Stimulated activated naive B cell treated with anti-CD40 and anti-IgM and Interleukin-4, amounts not matched to agents 10 μg/mL and 1 μg/mL and 100 μg/mL, for 72 hours (primary cell): ENCODE data around the gene MARK3.
A peak's percentile ranks its signal among the peaks of the same experiment; 100 is the strongest.

Experiments
- ATAC-seq, 2 donors: fragments of 150-1000 bp; cut with Tn5 transposase; replicated peaks; 2 replicates each; pipeline ENCODE4 v1.10.0; 2021; ENCODE audit warnings: moderate library complexity in 1 of 2
- DNase-seq: peaks from one replicate; pipeline ENCODE4 v3.0.0; 2021
- H3K27ac Mint-ChIP-seq: one replicate; pipeline ENCODE4 v1.8.0; 2022; ENCODE audit warnings: mild to moderate bottlenecking, mixed read lengths
- H3K27me3 Mint-ChIP-seq, 2 donors: one replicate each; pipeline ENCODE4 v1.8.0; 2022; ENCODE audit warnings: mixed read lengths in 2 of 2
- H3K36me3 Mint-ChIP-seq, 2 donors: one replicate each; pipeline ENCODE4 v1.8.0; 2022; ENCODE audit warnings: mixed read lengths in 2 of 2, mild to moderate bottlenecking in 1 of 2
- H3K4me1 Mint-ChIP-seq, 2 donors: one replicate each; pipeline ENCODE4 v1.8.0; 2022; ENCODE audit warnings: mixed read lengths in 2 of 2, mild to moderate bottlenecking in 1 of 2
- H3K4me3 Mint-ChIP-seq, 2 donors: one replicate each; pipeline ENCODE4 v1.8.0; 2022; ENCODE audit warnings: mild to moderate bottlenecking in 2 of 2, mixed read lengths in 2 of 2, moderate library complexity in 1 of 2
- H3K9me3 Mint-ChIP-seq, 2 donors: one replicate each; pipeline ENCODE4 v1.8.0; 2022; ENCODE audit warnings: mixed read lengths in 2 of 2, mild to moderate bottlenecking in 1 of 2

The MARK3 gene

GRCh38 chr14:103393676-103394626 is 8.7 kb downstream of the MARK3 start:
- DNase-seq (no peak), ATAC-seq (no peak)
- peaks cover 7 to 8% of the 10 kb centered on the region in 2 donors for H3K36me3 Mint-ChIP-seq
- H3K27ac Mint-ChIP-seq = no peak overlapping the region
- no peaks in the 10 kb centered on the region for H3K27me3 Mint-ChIP-seq
- no peak overlapping the region for H3K4me3 Mint-ChIP-seq
- no peaks in the 10 kb centered on the region for H3K9me3 Mint-ChIP-seq
- H3K4me1 Mint-ChIP-seq = peaks cover 27 to 59% of the 10 kb centered on the region in 2 donors

- Mint-ChIP-seq H3K4me3 (no peak overlapping the region), H3K4me1 (peaks cover 30 to 62% of the 10 kb centered on the region in 2 donors), H3K27ac (no peak overlapping the region), H3K9me3 (no peaks in the 10 kb centered on the region), H3K36me3 (peaks cover 7 to 9% of the 10 kb centered on the region in 2 donors), H3K27me3 (no peaks in the 10 kb centered on the region)
- no peak for DNase-seq
- ATAC-seq = no peak
Measured at GRCh38 chr14:103395244-103395643, 10.0 kb downstream of the MARK3 start.

GRCh38 chr14:103396463-103396862 is 11.2 kb downstream of the MARK3 start:
- Mint-ChIP-seq H3K4me3 (no peak overlapping the region), H3K27me3 (no peaks in the 10 kb centered on the region), H3K4me1 (peaks cover 34 to 64% of the 10 kb centered on the region in 2 donors), H3K36me3 (peaks cover 7 to 9% of the 10 kb centered on the region in 2 donors), H3K9me3 (no peaks in the 10 kb centered on the region), H3K27ac (no peak overlapping the region)
- ATAC-seq (no peak), DNase-seq (no peak)

- Mint-ChIP-seq H3K36me3 (peaks cover 7 to 13% of the 10 kb centered on the region in 2 donors), H3K27me3 (no peaks in the 10 kb centered on the region), H3K4me3 (no peak overlapping the region), H3K4me1 (peaks cover 38 to 77% of the 10 kb centered on the region in 2 donors), H3K9me3 (no peaks in the 10 kb centered on the region), H3K27ac (no peak overlapping the region)
- no peak for ATAC-seq
- DNase-seq = no peak
Measured at GRCh38 chr14:103398427-103399195, 13.4 kb downstream of the MARK3 start.

GRCh38 chr14:103400537-103400936 is 15.3 kb downstream of the MARK3 start:
- peaks cover 7 to 9% of the 10 kb centered on the region in 2 donors for H3K36me3 Mint-ChIP-seq
- peaks cover 36 to 66% of the 10 kb centered on the region in 2 donors for H3K4me1 Mint-ChIP-seq
- DNase-seq (no peak), ATAC-seq (no peak)
- no peaks in the 10 kb centered on the region for H3K9me3 Mint-ChIP-seq
- no peak overlapping the region for H3K27ac Mint-ChIP-seq
- H3K27me3 Mint-ChIP-seq = no peaks in the 10 kb centered on the region
- H3K4me3 Mint-ChIP-seq = no peak overlapping the region

- Mint-ChIP-seq H3K4me1 (peaks cover 31 to 56% of the 10 kb centered on the region in 2 donors), H3K36me3 (peaks cover 7 to 9% of the 10 kb centered on the region in 2 donors), H3K9me3 (no peaks in the 10 kb centered on the region), H3K27ac (no peak overlapping the region), H3K27me3 (no peaks in the 10 kb centered on the region), H3K4me3 (no peak overlapping the region)
- ATAC-seq (peak; percentile 51 to 52), DNase-seq (no peak)
Measured at GRCh38 chr14:103401223-103402214, 16.3 kb downstream of the MARK3 start.

GRCh38 chr14:103402695-103403094 is 17.5 kb downstream of the MARK3 start:
- peaks cover 10 to 12% of the 10 kb centered on the region in 2 donors for H3K36me3 Mint-ChIP-seq
- H3K4me1 Mint-ChIP-seq = peaks cover 30 to 47% of the 10 kb centered on the region in 2 donors
- H3K9me3 Mint-ChIP-seq = no peaks in the 10 kb centered on the region
- no peak overlapping the region for H3K4me3 Mint-ChIP-seq
- ATAC-seq (no peak), DNase-seq (no peak)
- no peaks in the 10 kb centered on the region for H3K27me3 Mint-ChIP-seq
- H3K27ac Mint-ChIP-seq = no peak overlapping the region

GRCh38 chr14:103404032-103404918 is 19.1 kb downstream of the MARK3 start:
- Mint-ChIP-seq H3K36me3 (peaks cover 14% of the 10 kb centered on the region in 2 donors), H3K27ac (no peak overlapping the region), H3K4me1 (peaks cover 26 to 39% of the 10 kb centered on the region in 2 donors), H3K9me3 (no peaks in the 10 kb centered on the region), H3K27me3 (no peaks in the 10 kb centered on the region), H3K4me3 (no peak overlapping the region)
- no peak for ATAC-seq
- no peak for DNase-seq

GRCh38 chr14:103404920-103405319 is 19.7 kb downstream of the MARK3 start:
- H3K36me3 Mint-ChIP-seq = peaks cover 12 to 18% of the 10 kb centered on the region in 2 donors
- peaks cover 25 to 33% of the 10 kb centered on the region in 2 donors for H3K4me1 Mint-ChIP-seq
- ATAC-seq (no peak), DNase-seq (no peak)
- H3K4me3 Mint-ChIP-seq = no peak overlapping the region
- no peaks in the 10 kb centered on the region for H3K27me3 Mint-ChIP-seq
- H3K9me3 Mint-ChIP-seq = no peaks in the 10 kb centered on the region
- H3K27ac Mint-ChIP-seq = no peak overlapping the region

- ATAC-seq = no peak
- no peak for DNase-seq
- H3K4me1 Mint-ChIP-seq = peaks cover 7 to 9% of the 10 kb centered on the region in 2 donors
- no peak overlapping the region for H3K4me3 Mint-ChIP-seq
- H3K9me3 Mint-ChIP-seq = no peaks in the 10 kb centered on the region
- H3K36me3 Mint-ChIP-seq = peaks cover 19 to 33% of the 10 kb centered on the region in 2 donors
- H3K27ac Mint-ChIP-seq = peak overlapping the region; percentile 56
- no peaks in the 10 kb centered on the region for H3K27me3 Mint-ChIP-seq
Measured at GRCh38 chr14:103408491-103409155, 23.4 kb downstream of the MARK3 start.

- Mint-ChIP-seq H3K36me3 (peaks cover 15 to 38% of the 10 kb centered on the region in 2 donors), H3K27me3 (no peaks in the 10 kb centered on the region), H3K27ac (no peak overlapping the region), H3K9me3 (no peaks in the 10 kb centered on the region), H3K4me1 (peaks cover 13 to 39% of the 10 kb centered on the region in 2 donors), H3K4me3 (no peak overlapping the region)
- ATAC-seq = no peak
- DNase-seq = no peak
Measured at GRCh38 chr14:103416916-103417315, 31.7 kb downstream of the MARK3 start.

GRCh38 chr14:103418481-103418818 is 33.2 kb downstream of the MARK3 start:
- no peaks in the 10 kb centered on the region for H3K27me3 Mint-ChIP-seq
- peaks cover 16 to 46% of the 10 kb centered on the region in 2 donors for H3K4me1 Mint-ChIP-seq
- no peak overlapping the region for H3K27ac Mint-ChIP-seq
- peaks cover 15 to 32% of the 10 kb centered on the region in 2 donors for H3K36me3 Mint-ChIP-seq
- no peak overlapping the region for H3K4me3 Mint-ChIP-seq
- H3K9me3 Mint-ChIP-seq = no peaks in the 10 kb centered on the region
- ATAC-seq = no peak
- DNase-seq = no peak
